HEK293 (cell line): Measurements from ENCODE around the gene CIDEB.

Source experiments
- BCL11A ChIP-seq: fragments of 450-650 bp; formaldehyde crosslinking; IDR thresholded peaks from 2 replicates; pipeline ENCODE4 v1.5.1; 2016; ENCODE audit warnings: low read depth, missing biosample characterization, missing genetic modification characterization
- BCL11B ChIP-seq: fragments of 450-650 bp; formaldehyde crosslinking; IDR thresholded peaks from 2 replicates; pipeline ENCODE4 v1.5.1; 2016; ENCODE audit warnings: low read depth, missing biosample characterization, missing genetic modification characterization
- EGR2 ChIP-seq: fragments of 450-650 bp; formaldehyde crosslinking; IDR thresholded peaks from 2 replicates; pipeline ENCODE4 v1.5.1; 2016; ENCODE audit warnings: low read depth, missing biosample characterization, missing genetic modification characterization
- MYNN ChIP-seq: fragments of 450-650 bp; formaldehyde crosslinking; IDR thresholded peaks from 2 replicates; pipeline ENCODE4 v1.5.1; 2016; ENCODE audit warnings: missing biosample characterization, missing genetic modification characterization, borderline replicate concordance
- SCRT1 ChIP-seq: fragments of 450-650 bp; formaldehyde crosslinking; IDR thresholded peaks from 2 replicates; pipeline ENCODE4 v1.5.1; 2016; ENCODE audit warnings: missing biosample characterization, missing genetic modification characterization, borderline replicate concordance
- SP2 ChIP-seq: fragments of 450-650 bp; formaldehyde crosslinking; IDR thresholded peaks from 2 replicates; pipeline ENCODE4 v1.5.1; 2016; ENCODE audit warnings: missing biosample characterization, missing genetic modification characterization
- TCF7L2 ChIP-seq: IDR thresholded peaks from 2 replicates; pipeline ENCODE4 v1.6.1; 2011; ENCODE audit warnings: low read depth, mild to moderate bottlenecking, inconsistent platforms, low read length, moderate library complexity, borderline replicate concordance
- YY1 ChIP-seq: fragments of 450-650 bp; formaldehyde crosslinking; IDR thresholded peaks from 2 replicates; pipeline ENCODE4 v1.5.1; 2018; ENCODE audit warnings: missing biosample characterization, missing genetic modification characterization
- ZIC2 ChIP-seq: fragments of 450-650 bp; formaldehyde crosslinking; IDR thresholded peaks from 2 replicates; pipeline ENCODE4 v1.5.1; 2016; ENCODE audit warnings: missing biosample characterization, missing genetic modification characterization
- ZNF121 ChIP-seq: fragments of 450-650 bp; formaldehyde crosslinking; IDR thresholded peaks from 2 replicates; pipeline ENCODE4 v1.5.1; 2016; ENCODE audit warnings: missing biosample characterization, missing genetic modification characterization
- ZNF140 ChIP-seq: fragments of 450-650 bp; formaldehyde crosslinking; IDR thresholded peaks from 2 replicates; pipeline ENCODE4 v1.5.1; 2016; ENCODE audit warnings: missing biosample characterization, missing genetic modification characterization
- ZNF214 ChIP-seq: fragments of 450-650 bp; formaldehyde crosslinking; IDR thresholded peaks from 2 replicates; pipeline ENCODE4 v1.5.1; 2017; ENCODE audit warnings: missing biosample characterization, mild to moderate bottlenecking, missing genetic modification characterization, borderline replicate concordance
- ZNF223 ChIP-seq: fragments of 450-650 bp; formaldehyde crosslinking; IDR thresholded peaks from 2 replicates; pipeline ENCODE4 v1.5.1; 2016; ENCODE audit warnings: missing biosample characterization, missing genetic modification characterization
- ZNF239 ChIP-seq: fragments of 450-650 bp; formaldehyde crosslinking; IDR thresholded peaks from 2 replicates; pipeline ENCODE4 v1.5.1; 2016; ENCODE audit warnings: missing biosample characterization, missing genetic modification characterization
- ZNF24 ChIP-seq: fragments of 450-650 bp; formaldehyde crosslinking; IDR thresholded peaks from 2 replicates; pipeline ENCODE4 v1.5.1; 2016; ENCODE audit warnings: missing biosample characterization, missing genetic modification characterization
- ZNF266 ChIP-seq: fragments of 450-650 bp; formaldehyde crosslinking; IDR thresholded peaks from 2 replicates; pipeline ENCODE4 v1.5.1; 2016; ENCODE audit warnings: missing biosample characterization, missing genetic modification characterization, low read depth
- ZNF274 ChIP-seq, 2 experiments: fragments of 200-500 bp in 1 of 2; fragments of 450-650 bp in 1 of 2; sonication (Bioruptor generic) in 1 of 2; formaldehyde crosslinking in 1 of 2; IDR thresholded peaks; 2 replicates each; pipeline versions ENCODE4 v1.5.1 to v1.6.1; 2014 to 2016; ENCODE audit warnings: borderline replicate concordance in 1 of 2, inconsistent platforms in 1 of 2, low read length in 1 of 2, missing biosample characterization in 1 of 2, missing genetic modification characterization in 1 of 2
- ZNF292 ChIP-seq: fragments of 450-650 bp; formaldehyde crosslinking; IDR thresholded peaks from 2 replicates; pipeline ENCODE4 v1.5.1; 2016; ENCODE audit warnings: low read depth, missing biosample characterization, missing genetic modification characterization, borderline replicate concordance
- ZNF324 ChIP-seq: fragments of 450-650 bp; formaldehyde crosslinking; IDR thresholded peaks from 2 replicates; pipeline ENCODE4 v1.5.1; 2016; ENCODE audit warnings: missing biosample characterization, missing genetic modification characterization
- ZNF37A ChIP-seq: fragments of 450-650 bp; IDR thresholded peaks from 2 replicates; pipeline ENCODE4 v1.5.1; 2018; ENCODE audit warnings: missing biosample characterization, missing genetic modification characterization
- ZNF391 ChIP-seq: fragments of 450-650 bp; formaldehyde crosslinking; IDR thresholded peaks from 2 replicates; pipeline ENCODE4 v1.5.1; 2016; ENCODE audit warnings: low read depth, missing biosample characterization, missing genetic modification characterization, borderline replicate concordance
- ZNF394 ChIP-seq: fragments of 450-650 bp; formaldehyde crosslinking; IDR thresholded peaks from 2 replicates; pipeline ENCODE4 v1.5.1; 2016; ENCODE audit warnings: missing biosample characterization, missing genetic modification characterization, mild to moderate bottlenecking, moderate library complexity, borderline replicate concordance
- ZNF426 ChIP-seq: fragments of 450-650 bp; formaldehyde crosslinking; IDR thresholded peaks from 2 replicates; pipeline ENCODE4 v1.5.1; 2017; ENCODE audit warnings: missing biosample characterization, missing genetic modification characterization, mild to moderate bottlenecking, inconsistent platforms, moderate library complexity
- ZNF501 ChIP-seq: fragments of 450-650 bp; formaldehyde crosslinking; IDR thresholded peaks from 2 replicates; pipeline ENCODE4 v1.5.1; 2016; ENCODE audit warnings: missing biosample characterization, missing genetic modification characterization
- ZNF510 ChIP-seq: fragments of 450-650 bp; formaldehyde crosslinking; IDR thresholded peaks from 2 replicates; pipeline ENCODE4 v1.5.1; 2018; ENCODE audit warnings: mild to moderate bottlenecking, missing genetic modification characterization, missing biosample characterization; ENCODE audit not compliant: insufficient replicate concordance
- ZNF558 ChIP-seq: fragments of 450-650 bp; formaldehyde crosslinking; IDR thresholded peaks from 2 replicates; pipeline ENCODE4 v1.5.1; 2016; ENCODE audit warnings: missing biosample characterization, missing genetic modification characterization
- ZNF585B ChIP-seq: fragments of 450-650 bp; formaldehyde crosslinking; IDR thresholded peaks from 2 replicates; pipeline ENCODE4 v1.5.1; 2016; ENCODE audit warnings: missing biosample characterization, missing genetic modification characterization
- ZNF610 ChIP-seq: fragments of 450-650 bp; formaldehyde crosslinking; IDR thresholded peaks from 2 replicates; pipeline ENCODE4 v1.5.1; 2016; ENCODE audit warnings: missing biosample characterization, missing genetic modification characterization, borderline replicate concordance
- ZNF654 ChIP-seq: fragments of 450-650 bp; formaldehyde crosslinking; IDR thresholded peaks from 2 replicates; pipeline ENCODE4 v1.5.1; 2016; ENCODE audit warnings: low read depth, missing biosample characterization, missing genetic modification characterization
- ZNF670 ChIP-seq: fragments of 450-650 bp; formaldehyde crosslinking; IDR thresholded peaks from 2 replicates; pipeline ENCODE4 v1.5.1; 2016; ENCODE audit warnings: missing biosample characterization, missing genetic modification characterization, low read depth
- ZXDB ChIP-seq: fragments of 450-650 bp; formaldehyde crosslinking; IDR thresholded peaks from 2 replicates; pipeline ENCODE4 v1.5.1; 2016; ENCODE audit warnings: missing biosample characterization, missing genetic modification characterization
- TF ChIP-seq, protein P1 (sequence below): fragments of 450-650 bp; formaldehyde crosslinking; IDR thresholded peaks from 2 replicates; pipeline ENCODE4 v1.5.1; 2016; ENCODE audit warnings: missing biosample characterization, missing genetic modification characterization
- TF ChIP-seq, protein P2 (sequence below): fragments of 450-650 bp; IDR thresholded peaks from 2 replicates; pipeline ENCODE4 v1.5.1; 2018; ENCODE audit warnings: missing biosample characterization, missing genetic modification characterization
- TF ChIP-seq, protein P3 (sequence below): sonication (generic); formaldehyde crosslinking; IDR thresholded peaks from 2 replicates; pipeline ENCODE4 v1.8.1; 2022; ENCODE audit warnings: mild to moderate bottlenecking, moderate library complexity, missing genetic modification reagents
- TF ChIP-seq, protein P4 (sequence below): fragments of 450-650 bp; formaldehyde crosslinking; IDR thresholded peaks from 2 replicates; pipeline ENCODE4; 2016; ENCODE audit warnings: missing biosample characterization, missing genetic modification characterization

The CIDEB gene

DNA sequence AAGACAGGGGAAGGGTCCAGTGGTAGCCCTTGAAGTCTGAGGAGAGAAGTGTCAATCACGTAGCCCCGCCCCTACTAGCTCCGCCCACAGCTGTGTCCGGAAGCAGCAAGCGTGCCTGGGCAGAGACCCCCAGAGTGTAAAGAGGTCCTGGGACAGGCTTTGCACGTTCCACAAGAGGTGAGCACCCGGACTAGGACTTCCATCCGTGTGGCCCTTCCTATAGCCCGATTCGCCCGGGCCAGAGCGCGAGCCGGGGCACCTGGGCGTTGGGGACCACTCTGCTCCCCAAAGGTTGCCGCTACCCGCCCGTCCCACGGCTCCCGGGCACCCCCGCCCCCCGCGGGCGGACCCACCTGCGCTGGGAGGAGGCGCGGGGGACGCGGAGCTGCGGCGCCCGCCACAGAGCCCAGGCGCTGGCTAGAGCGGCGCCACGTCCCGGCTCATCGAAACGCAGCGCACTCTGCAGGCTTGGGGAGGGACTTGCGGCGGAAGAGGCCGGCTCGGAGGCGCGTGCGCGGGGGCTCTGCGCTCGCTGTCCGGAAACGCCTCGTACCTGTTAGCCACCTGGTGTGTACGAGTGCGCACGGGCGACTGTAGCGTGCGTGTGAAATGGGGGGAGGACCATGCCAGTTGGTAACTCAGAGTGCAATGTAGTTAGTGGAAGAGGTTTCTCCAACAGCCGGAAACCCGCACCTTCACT lies 36.5 kb downstream of the CIDEB start, which contains the start of gene RABGGTA (continued):
- TF ChIP-seq ZIC2 (tag by site-specific recombination) (peak; percentile 28; the same call in 1 of the 2 replicates), ZNF223 (tag by site-specific recombination) (no peak), ZNF121 (tag by site-specific recombination) (no peak), ZNF140 (tag by site-specific recombination) (no peak), ZNF654 (tag by site-specific recombination) (no peak), SCRT1 (tag by site-specific recombination) (no peak), ZNF426 (tag by site-specific recombination) (no peak), ZNF37A (tag by site-specific recombination) (no peak), ZNF670 (tag by site-specific recombination) (no peak), ZNF610 (tag by site-specific recombination) (no peak), TCF7L2 (no peak), ZNF274 (IDR thresholded peaks at IDR 0.05; ENCODE audit: low read length) (no peak), ZNF274 (tag by site-specific recombination; IDR thresholded peaks at IDR 0.05; ENCODE audit: borderline replicate concordance) (no peak), ZNF391 (no peak), BCL11B (no peak), ZNF239 (tag by site-specific recombination) (no peak), YY1 (tag by site-specific recombination) (0 out of 2 replicates have a peak, but pooled peaks have one; percentile 40), ZNF394 (tag by site-specific recombination) (0 out of 2 replicates have a peak, but pooled peaks have one; percentile 49), ZNF501 (tag by site-specific recombination) (no peak), ZNF292 (tag by site-specific recombination) (no peak), ZXDB (tag by site-specific recombination) (peak; percentile 65), EGR2 (peak; percentile 54; the same call in 1 of the 2 replicates), ZNF510 (tag by site-specific recombination) (no peak), ZNF266 (tag by site-specific recombination) (no peak), SP2 (tag by site-specific recombination) (peak; percentile 70), MYNN (no peak), ZNF214 (no peak), ZNF585B (tag by site-specific recombination) (no peak), ZNF558 (tag by site-specific recombination) (no peak), ZNF324 (tag by site-specific recombination) (0 out of 2 replicates have a peak, but pooled peaks have one; percentile 22), BCL11A (no peak), ZNF24 (no peak)
- TF ChIP-seq, protein P1, sequence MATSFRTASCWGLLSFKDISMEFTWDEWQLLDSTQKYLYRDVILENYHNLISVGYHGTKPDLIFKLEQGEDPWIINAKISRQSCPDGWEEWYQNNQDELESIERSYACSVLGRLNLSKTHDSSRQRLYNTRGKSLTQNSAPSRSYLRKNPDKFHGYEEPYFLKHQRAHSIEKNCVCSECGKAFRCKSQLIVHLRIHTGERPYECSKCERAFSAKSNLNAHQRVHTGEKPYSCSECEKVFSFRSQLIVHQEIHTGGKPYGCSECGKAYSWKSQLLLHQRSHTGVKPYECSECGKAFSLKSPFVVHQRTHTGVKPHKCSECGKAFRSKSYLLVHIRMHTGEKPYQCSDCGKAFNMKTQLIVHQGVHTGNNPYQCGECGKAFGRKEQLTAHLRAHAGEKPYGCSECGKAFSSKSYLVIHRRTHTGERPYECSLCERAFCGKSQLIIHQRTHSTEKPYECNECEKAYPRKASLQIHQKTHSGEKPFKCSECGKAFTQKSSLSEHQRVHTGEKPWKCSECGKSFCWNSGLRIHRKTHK (tag by site-specific recombination): no peak
- TF ChIP-seq, protein P2, sequence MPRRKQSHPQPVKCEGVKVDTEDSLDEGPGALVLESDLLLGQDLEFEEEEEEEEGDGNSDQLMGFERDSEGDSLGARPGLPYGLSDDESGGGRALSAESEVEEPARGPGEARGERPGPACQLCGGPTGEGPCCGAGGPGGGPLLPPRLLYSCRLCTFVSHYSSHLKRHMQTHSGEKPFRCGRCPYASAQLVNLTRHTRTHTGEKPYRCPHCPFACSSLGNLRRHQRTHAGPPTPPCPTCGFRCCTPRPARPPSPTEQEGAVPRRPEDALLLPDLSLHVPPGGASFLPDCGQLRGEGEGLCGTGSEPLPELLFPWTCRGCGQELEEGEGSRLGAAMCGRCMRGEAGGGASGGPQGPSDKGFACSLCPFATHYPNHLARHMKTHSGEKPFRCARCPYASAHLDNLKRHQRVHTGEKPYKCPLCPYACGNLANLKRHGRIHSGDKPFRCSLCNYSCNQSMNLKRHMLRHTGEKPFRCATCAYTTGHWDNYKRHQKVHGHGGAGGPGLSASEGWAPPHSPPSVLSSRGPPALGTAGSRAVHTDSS (tag by site-specific recombination): peak; percentile 8; the same call in 1 of the 2 replicates
- TF ChIP-seq, protein P3, sequence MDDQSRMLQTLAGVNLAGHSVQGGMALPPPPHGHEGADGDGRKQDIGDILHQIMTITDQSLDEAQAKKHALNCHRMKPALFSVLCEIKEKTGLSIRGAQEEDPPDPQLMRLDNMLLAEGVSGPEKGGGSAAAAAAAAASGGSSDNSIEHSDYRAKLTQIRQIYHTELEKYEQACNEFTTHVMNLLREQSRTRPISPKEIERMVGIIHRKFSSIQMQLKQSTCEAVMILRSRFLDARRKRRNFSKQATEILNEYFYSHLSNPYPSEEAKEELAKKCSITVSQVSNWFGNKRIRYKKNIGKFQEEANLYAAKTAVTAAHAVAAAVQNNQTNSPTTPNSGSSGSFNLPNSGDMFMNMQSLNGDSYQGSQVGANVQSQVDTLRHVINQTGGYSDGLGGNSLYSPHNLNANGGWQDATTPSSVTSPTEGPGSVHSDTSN (CRISPR knock-in tag): peak; percentile 74
- TF ChIP-seq, protein P4, sequence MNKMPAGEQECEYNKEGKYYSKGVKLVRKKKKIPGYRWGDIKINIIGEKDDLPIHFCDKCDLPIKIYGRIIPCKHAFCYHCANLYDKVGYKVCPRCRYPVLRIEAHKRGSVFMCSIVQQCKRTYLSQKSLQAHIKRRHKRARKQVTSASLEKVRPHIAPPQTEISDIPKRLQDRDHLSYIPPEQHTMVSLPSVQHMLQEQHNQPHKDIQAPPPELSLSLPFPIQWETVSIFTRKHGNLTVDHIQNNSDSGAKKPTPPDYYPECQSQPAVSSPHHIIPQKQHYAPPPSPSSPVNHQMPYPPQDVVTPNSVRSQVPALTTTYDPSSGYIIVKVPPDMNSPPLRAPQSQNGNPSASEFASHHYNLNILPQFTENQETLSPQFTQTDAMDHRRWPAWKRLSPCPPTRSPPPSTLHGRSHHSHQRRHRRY (tag by site-specific recombination): no peak
